Hippocampal formation (tissue), 2 donors: ENCODE results near the gene PLXNA1.

Experiments
- DNase-seq, 2 donors: peaks; one replicate each; lab custom pipeline; 2025; lab: John Stamatoyannopoulos, UW

Gene PLXNA1

GRCh38 chr3:126967386-126967785, 15.5 kb upstream of the PLXNA1 start:
- no peak for DNase-seq

GRCh38 chr3:126968391-126969390, 14.2 kb upstream of the PLXNA1 start:
- DNase-seq, result no peak

- DNase-seq, result no peak
These were observed 13.3 kb upstream of the PLXNA1 start for GRCh38 chr3:126969586-126969985.

DNA sequence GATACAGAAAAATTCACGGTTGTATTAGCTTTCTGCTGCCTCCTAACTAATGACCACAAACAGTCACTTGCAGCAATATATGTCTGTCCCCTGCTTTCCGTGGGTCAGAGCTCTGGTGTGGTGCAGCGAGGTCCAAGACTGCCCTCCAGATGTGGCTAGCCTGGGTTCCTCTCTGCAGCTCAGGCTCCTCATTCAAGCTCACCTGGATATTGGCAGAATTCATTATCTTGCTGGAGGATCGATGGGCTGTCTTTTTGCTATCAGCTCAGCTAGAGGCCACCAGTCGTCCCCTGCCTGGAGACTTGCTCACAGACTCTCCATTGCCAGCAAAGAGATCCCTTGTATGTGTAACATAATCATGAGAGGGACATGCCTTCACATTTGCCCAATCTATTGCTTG, 12.8 kb upstream of the PLXNA1 start:
- DNase-seq, result no peak

DNA sequence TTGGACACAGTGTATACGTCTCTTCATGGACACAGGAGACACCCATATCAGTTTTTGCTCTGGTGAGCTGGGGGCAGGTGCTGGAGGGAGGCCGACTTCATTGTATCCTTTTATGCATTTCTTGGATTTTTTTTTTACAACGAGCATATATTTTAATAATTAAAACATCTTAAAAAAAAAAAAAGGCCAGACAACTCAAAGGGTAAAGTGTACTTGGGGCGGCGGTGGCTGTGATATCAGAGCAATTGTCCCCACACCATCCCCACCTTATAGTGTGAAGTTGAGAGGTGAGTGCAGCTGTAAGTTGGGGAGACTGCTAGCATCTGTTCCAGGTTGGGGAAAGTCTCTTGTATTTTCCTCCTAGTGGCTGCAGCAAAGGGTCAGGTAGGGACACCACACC, 12.0 kb upstream of the PLXNA1 start:
- DNase-seq, result no peak

- peak in 1 of 2 donors; percentile 46 for DNase-seq
These were observed 11.0 kb upstream of the PLXNA1 start for GRCh38 chr3:126971891-126972351.

DNA sequence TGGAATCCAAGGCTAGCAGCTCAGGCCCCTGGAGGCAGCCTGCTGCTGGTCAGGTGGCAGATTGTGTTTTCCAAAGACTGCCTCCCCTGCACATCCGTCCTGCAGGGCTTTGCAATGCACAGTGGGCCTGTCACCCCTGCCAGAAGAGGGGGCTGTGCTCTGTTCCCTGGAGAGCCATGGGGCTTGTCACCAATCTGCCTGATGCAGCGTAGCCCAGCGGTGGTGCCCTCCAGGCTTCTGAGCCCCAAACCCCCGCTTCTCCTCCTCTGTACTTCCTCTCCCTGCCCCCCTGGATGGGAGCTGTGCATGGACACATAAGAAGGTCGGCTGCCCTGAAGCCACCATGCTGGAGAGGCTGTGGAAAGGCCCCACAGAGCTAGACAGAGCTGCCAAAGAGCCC, 10.0 kb upstream of the PLXNA1 start:
- no peak for DNase-seq

GRCh38 chr3:126973814-126974213, 9.1 kb upstream of the PLXNA1 start:
- no peak for DNase-seq

DNA sequence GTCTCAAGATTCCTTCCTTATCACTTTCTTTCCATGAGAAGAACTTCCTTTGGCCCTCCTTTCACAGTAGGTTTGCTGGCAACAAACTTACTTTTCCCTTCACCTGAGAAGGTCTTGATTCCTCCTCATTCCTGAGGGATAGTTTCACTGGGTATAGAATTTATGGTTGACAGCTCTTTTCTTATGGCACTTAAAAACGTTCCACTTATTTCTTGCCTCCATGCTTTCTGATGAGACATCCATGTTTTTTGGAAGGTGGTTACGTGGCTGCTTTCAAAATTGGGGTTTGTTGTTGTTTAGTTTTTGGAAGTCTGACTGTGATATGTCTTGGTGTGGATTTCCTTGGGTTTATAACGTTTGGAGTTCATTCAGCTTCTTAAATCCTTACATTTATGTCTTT, 8.2 kb upstream of the PLXNA1 start:
- DNase-seq, result no peak

DNA sequence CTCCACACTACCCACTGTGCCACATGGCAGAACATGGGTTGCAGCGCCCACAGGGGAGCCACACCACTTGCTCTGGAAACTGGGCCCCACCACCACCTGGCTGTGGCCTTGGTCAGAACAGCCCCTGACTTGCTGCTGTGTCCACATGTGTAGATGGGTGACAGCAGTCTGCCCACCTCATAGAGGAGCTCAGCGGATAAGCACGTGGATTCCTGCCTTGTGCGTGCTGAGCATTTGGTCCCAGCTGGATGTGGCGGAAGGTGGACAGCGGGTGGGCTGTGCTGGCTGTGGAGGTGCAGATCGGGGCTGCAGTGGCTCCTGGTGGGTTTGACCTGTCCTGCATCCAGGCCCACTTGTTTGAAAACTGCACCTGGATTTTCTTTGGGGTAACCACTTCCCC, 6.0 kb upstream of the PLXNA1 start:
- no peak for DNase-seq

- DNase-seq, result no peak
These were observed 5.1 kb upstream of the PLXNA1 start for GRCh38 chr3:126977821-126978220.

DNA sequence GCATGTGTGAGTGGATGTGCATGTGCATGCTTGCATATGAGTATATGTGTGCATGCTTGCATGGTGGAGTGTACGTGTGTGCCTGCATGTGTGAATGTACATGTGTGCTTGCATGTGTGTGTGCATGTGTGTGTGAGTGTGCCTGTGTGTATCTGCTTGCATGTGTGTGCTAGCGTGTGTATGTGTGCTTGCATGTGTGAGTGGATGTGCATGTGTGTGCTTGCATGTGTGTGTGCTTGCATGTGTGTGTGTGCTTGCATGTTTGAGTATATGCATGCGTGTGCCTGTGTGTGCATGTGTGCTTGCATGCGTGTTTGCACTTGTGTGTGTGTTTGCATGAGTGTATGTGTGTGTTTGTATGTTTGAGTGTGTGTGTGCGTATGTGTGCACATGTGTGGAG, 4.6 kb upstream of the PLXNA1 start:
- DNase-seq, result no peak

GRCh38 chr3:126979046-126979628, 3.8 kb upstream of the PLXNA1 start:
- DNase-seq, result no peak

- DNase-seq, result no peak
These were observed 2.6 kb upstream of the PLXNA1 start for GRCh38 chr3:126980266-126980811.

GRCh38 chr3:126982126-126982470, 817 bp upstream of the PLXNA1 start:
- DNase-seq, result peak in 1 of 2 donors; percentile 35

DNA sequence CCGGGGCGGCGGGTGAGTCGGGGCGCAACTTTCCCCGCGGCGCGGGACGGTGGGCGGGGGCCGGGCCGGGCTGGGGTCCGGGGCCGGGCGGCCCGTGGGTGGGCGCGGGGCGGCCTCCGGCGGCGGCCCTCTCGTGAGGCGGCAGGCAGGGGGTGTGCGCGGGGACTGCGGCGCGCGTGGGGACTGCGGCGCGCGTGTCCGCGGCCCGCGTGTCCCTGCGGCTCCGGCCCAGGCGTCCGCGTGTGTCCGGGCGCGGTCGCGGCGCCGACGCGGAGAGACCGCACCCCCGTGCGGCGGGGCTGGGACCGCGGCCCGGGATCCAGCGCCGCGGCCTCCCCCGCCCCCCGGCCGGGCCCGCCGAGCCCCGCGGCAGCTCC, 349 bp downstream of the PLXNA1 start:
- DNase-seq, result no peak

DNA sequence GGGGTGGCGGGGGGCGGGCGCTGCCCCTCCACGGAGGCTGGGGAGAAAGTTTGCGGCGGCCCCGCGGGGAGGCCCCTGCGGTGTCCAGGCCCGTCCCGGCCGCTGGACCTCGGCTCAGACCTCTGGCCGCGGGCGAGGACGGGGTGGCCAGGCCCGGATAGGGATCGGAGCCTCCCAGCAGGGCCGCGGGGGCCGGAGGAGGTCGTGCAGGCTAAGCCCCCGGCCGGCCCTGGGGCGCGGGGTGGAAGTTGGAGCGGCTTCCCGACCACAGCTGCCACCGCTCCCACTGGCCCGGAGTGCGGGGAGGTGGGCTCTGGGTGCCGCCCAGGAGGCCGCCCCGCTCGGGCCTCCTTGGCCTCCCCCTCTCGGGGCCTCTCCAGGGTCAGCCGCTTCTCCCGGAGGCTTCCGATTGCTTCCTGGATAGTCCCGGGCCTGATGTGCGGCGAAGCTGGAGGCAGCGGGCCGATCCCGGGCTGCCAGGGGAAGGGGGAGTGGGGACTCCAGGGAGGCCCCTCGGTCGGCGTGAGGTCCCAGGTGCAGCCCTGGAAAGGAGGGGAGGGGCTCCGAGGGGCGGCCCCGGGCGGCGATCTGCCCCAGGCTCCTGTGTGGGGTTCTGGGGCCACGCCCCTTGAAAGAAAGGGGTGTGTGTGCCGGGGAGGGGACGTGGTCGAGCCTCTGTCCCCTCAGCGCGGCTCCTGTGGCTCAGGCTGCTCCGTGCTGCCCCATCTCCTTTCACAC, 907 bp downstream of the PLXNA1 start:
- no peak for DNase-seq

GRCh38 chr3:126984391-126985131, 1.6 kb downstream of the PLXNA1 start:
- DNase-seq, result no peak

GRCh38 chr3:126985132-126985985, 2.4 kb downstream of the PLXNA1 start:
- no peak for DNase-seq

- no peak for DNase-seq
These were observed 3.1 kb downstream of the PLXNA1 start for GRCh38 chr3:126986001-126986400.

- DNase-seq, result no peak
These were observed 4.2 kb downstream of the PLXNA1 start for GRCh38 chr3:126987129-126987528.
